ENCODE data around the gene FAU. TPM values are rescaled to one million over a fixed set of nuclear protein-coding genes. Genes with fewer than 3 reads are reported as not detected.

Gene FAU
- total RNA-seq, 6 donors from 2014 or later, result 405 to 1,014 (median 590) TPM

GRCh38 chr11:65089621-65090020, 32.3 kb downstream of the FAU start:
- no peaks in the 10 kb centered on the region for H3K27me3 ChIP-seq
- no peak for TF ChIP-seq POLR2AphosphoS5 (IDR thresholded peaks at IDR 0.05)
- H3K4me3 ChIP-seq, result no peak overlapping the region
- H3K36me3 ChIP-seq, result peaks cover 8 to 46% (median 33%) of the 10 kb centered on the region in 4 donors
- peaks cover 8 to 11% (median 11%) of the 10 kb centered on the region in 4 donors for H3K4me1 ChIP-seq
- no peak for ATAC-seq (ENCODE audit: low FRiP score in 2 of 2)
- DNase-seq, result no peak
- H3K27ac ChIP-seq, result no peak overlapping the region
- H3K9me3 ChIP-seq, result no peaks in the 10 kb centered on the region
- WGBS, 2 donors, result 88 to 94% methylated on average over 4 of the region's 4 CpGs

- DNase-seq (peak in 1 of 2 donors; percentile 77), ATAC-seq (ENCODE audit: low FRiP score in 2 of 2) (no peak)
- no peak overlapping the region for H3K27ac ChIP-seq
- no peaks in the 10 kb centered on the region for H3K27me3 ChIP-seq
- WGBS, 2 donors, result 90 to 95% methylated on average over 2 to 15 of the region's 15 CpGs
- H3K9me3 ChIP-seq, result no peaks in the 10 kb centered on the region
- TF ChIP-seq POLR2A (IDR thresholded peaks at IDR 0.05), result no peak
- TF ChIP-seq EP300 (IDR thresholded peaks at IDR 0.05), result no peak
- no peak for TF ChIP-seq POLR2AphosphoS5 (IDR thresholded peaks at IDR 0.05)
- no peak for TF ChIP-seq CTCF (IDR thresholded peaks at IDR 0.05)
- peaks cover 15 to 24% (median 19%) of the 10 kb centered on the region in 4 donors for H3K4me1 ChIP-seq
- H3K4me3 ChIP-seq, result no peak overlapping the region
- H3K36me3 ChIP-seq, result peaks cover 8 to 46% (median 33%) of the 10 kb centered on the region in 4 donors
These were observed 34.1 kb downstream of the FAU start for GRCh38 chr11:65087827-65088226.

GRCh38 chr11:65087216-65087615, 34.7 kb downstream of the FAU start:
- peak in 1 of 2 donors; percentile 59 for DNase-seq
- WGBS, 2 donors, result 82 to 91% methylated on average over 6 to 11 of the region's 11 CpGs
- Histone ChIP-seq H3K4me3 (no peak overlapping the region), H3K27me3 (no peaks in the 10 kb centered on the region), H3K36me3 (peaks cover 8 to 46% (median 33%) of the 10 kb centered on the region in 4 donors), H3K9me3 (no peaks in the 10 kb centered on the region), H3K27ac (no peak overlapping the region), H3K4me1 (peaks cover 15 to 24% (median 19%) of the 10 kb centered on the region in 4 donors)
- TF ChIP-seq POLR2AphosphoS5 (IDR thresholded peaks at IDR 0.05) (no peak), CTCF (IDR thresholded peaks at IDR 0.05) (no peak), EP300 (IDR thresholded peaks at IDR 0.05) (no peak), POLR2A (IDR thresholded peaks at IDR 0.05) (no peak)
- ATAC-seq (ENCODE audit: low FRiP score in 2 of 2), result no peak

GRCh38 chr11:65086809-65087208, 35.1 kb downstream of the FAU start:
- Histone ChIP-seq H3K4me1 (peaks cover 15 to 24% (median 19%) of the 10 kb centered on the region in 4 donors), H3K9me3 (no peaks in the 10 kb centered on the region), H3K4me3 (no peak overlapping the region), H3K27ac (no peak overlapping the region), H3K36me3 (peaks cover 8 to 46% (median 33%) of the 10 kb centered on the region in 4 donors), H3K27me3 (no peaks in the 10 kb centered on the region)
- ATAC-seq (ENCODE audit: low FRiP score in 2 of 2), result no peak
- DNase-seq, result peak in 1 of 2 donors; percentile 62
- TF ChIP-seq EP300 (IDR thresholded peaks at IDR 0.05) (no peak), POLR2AphosphoS5 (IDR thresholded peaks at IDR 0.05) (no peak), CTCF (IDR thresholded peaks at IDR 0.05) (no peak), POLR2A (IDR thresholded peaks at IDR 0.05) (no peak)
- 90 to 97% methylated on average over 8 to 9 of the region's 9 CpGs for whole genome bisulfite sequencing, 2 donors

GRCh38 chr11:65085446-65085845, 36.5 kb downstream of the FAU start:
- Histone ChIP-seq H3K36me3 (peaks cover 8 to 46% (median 32%) of the 10 kb centered on the region in 4 donors), H3K4me1 (peaks cover 15 to 24% (median 19%) of the 10 kb centered on the region in 4 donors), H3K27ac (no peak overlapping the region), H3K4me3 (no peak overlapping the region), H3K9me3 (no peaks in the 10 kb centered on the region), H3K27me3 (no peaks in the 10 kb centered on the region)
- WGBS, 2 donors, result 91 to 93% methylated on average over 4 of the region's 4 CpGs
- TF ChIP-seq CTCF (IDR thresholded peaks at IDR 0.05), result no peak
- no peak for TF ChIP-seq POLR2AphosphoS5 (IDR thresholded peaks at IDR 0.05)
- TF ChIP-seq EP300 (IDR thresholded peaks at IDR 0.05), result no peak
- no peak for TF ChIP-seq POLR2A (IDR thresholded peaks at IDR 0.05)
- no peak for DNase-seq
- ATAC-seq (ENCODE audit: low FRiP score in 2 of 2), result no peak

Data from upper lobe of left lung (tissue), 6 donors.